DOHH2 (cell line): ENCODE data around the gene RIPPLY3.

Experiments
- H3F3A ChIP-seq: fragments of 200-600 bp; sonication (generic), shearing (Covaris generic); 2 replicates; pipeline ENCODE4 v1.6.0; 2016; ENCODE audit warnings: antibody characterized with exemption, mild to moderate bottlenecking; ENCODE audit not compliant: control insufficient read depth, insufficient read depth
- H3K27ac ChIP-seq: fragments of 200-600 bp; sonication (generic); 2 replicates; pipeline ENCODE4 v1.5.1; 2014; ENCODE audit warnings: low read depth, mild to moderate bottlenecking, low read length, moderate library complexity
- H3K27me3 ChIP-seq: fragments of 200-600 bp; sonication (generic); 2 replicates; pipeline ENCODE4 v1.6.1; 2014; ENCODE audit warnings: mild to moderate bottlenecking, low read length, mixed read lengths; ENCODE audit not compliant: control insufficient read depth
- H3K36me3 ChIP-seq: fragments of 200-600 bp; sonication (generic); 2 replicates; pipeline ENCODE4 v1.6.1; 2014; ENCODE audit warnings: mild to moderate bottlenecking, low read length, moderate library complexity, mixed read lengths; ENCODE audit not compliant: control insufficient read depth
- H3K4me1 ChIP-seq: fragments of 200-600 bp; sonication (generic); 2 replicates; pipeline ENCODE4 v1.6.1; 2014; ENCODE audit warnings: mild to moderate bottlenecking, low read length, mixed read lengths; ENCODE audit not compliant: control insufficient read depth
- H3K4me2 ChIP-seq: fragments of 200-600 bp; sonication (generic); 2 replicates; pipeline ENCODE4 v1.6.0; 2014; ENCODE audit warnings: mild to moderate bottlenecking, low read length, moderate library complexity
- H3K4me3 ChIP-seq: fragments of 200-600 bp; sonication (generic); 2 replicates; pipeline ENCODE4 v1.5.1; 2014; ENCODE audit warnings: mild to moderate bottlenecking, low read length, mixed read lengths
- H3K79me2 ChIP-seq: fragments of 200-600 bp; sonication (generic); 2 replicates; pipeline ENCODE4 v1.6.1; 2014; ENCODE audit warnings: mild to moderate bottlenecking, low read length, mixed read lengths; ENCODE audit not compliant: control insufficient read depth
- H3K9me2 ChIP-seq: fragments of 200-600 bp; sonication (generic); replicated peaks from 2 replicates; pipeline ENCODE4 v1.6.1; 2014; ENCODE audit warnings: mild to moderate bottlenecking, low read length, mixed read lengths; ENCODE audit not compliant: control insufficient read depth
- H3K9me3 ChIP-seq: fragments of 200-600 bp; sonication (generic); 2 replicates; pipeline ENCODE4 v1.6.1; 2014; ENCODE audit warnings: antibody characterized with exemption, low read length, mixed read lengths; ENCODE audit not compliant: control insufficient read depth, insufficient read depth
- H4K20me1 ChIP-seq: fragments of 200-600 bp; sonication (generic); 2 replicates; pipeline ENCODE4 v1.6.0; 2014; ENCODE audit warnings: low read depth, mild to moderate bottlenecking, antibody characterized with exemption, low read length, moderate library complexity; ENCODE audit not compliant: control insufficient read depth, insufficient read depth
- EZH2phosphoT487 ChIP-seq: fragments of 200-600 bp; sonication (generic); IDR thresholded peaks from 2 replicates; pipeline ENCODE4 v1.6.1; 2017; ENCODE audit warnings: borderline replicate concordance, mild to moderate bottlenecking, antibody characterized with exemption, low read length, moderate library complexity, mixed read lengths
- TF ChIP-seq, protein P1 (sequence below): fragments of 200-600 bp; sonication (generic); IDR thresholded peaks from one replicate; pipeline ENCODE4 v1.5.1; 2014; ENCODE audit warnings: antibody characterized with exemption, mild to moderate bottlenecking, low read depth, low read length; ENCODE audit not compliant: poor library complexity, severe bottlenecking

The RIPPLY3 gene

DNA sequence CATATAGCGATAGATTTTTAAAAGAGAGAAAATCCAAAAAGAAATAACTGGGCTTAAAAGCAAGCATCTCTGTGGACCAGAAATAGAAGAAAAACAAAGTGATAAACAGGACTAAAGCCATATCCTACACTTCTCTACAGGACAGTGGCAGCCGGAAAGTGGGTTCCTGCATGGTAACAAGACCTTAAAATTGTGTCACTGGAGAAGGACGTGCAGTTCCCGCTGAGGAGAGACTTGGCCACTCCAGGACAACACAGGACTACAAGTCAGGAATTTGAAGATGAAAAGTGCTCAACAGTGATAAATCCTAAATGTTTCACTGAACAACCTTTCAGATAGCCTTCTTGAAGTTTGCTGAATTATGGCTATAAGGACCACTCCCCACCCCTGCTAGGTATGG is 38.1 kb upstream of the RIPPLY3 start:
- Histone ChIP-seq H3K36me3 (no peaks in the 10 kb centered on the region), H3K4me3 (no peak overlapping the region), H4K20me1 (no peaks in the 10 kb centered on the region), H3K27me3 (no peaks in the 10 kb centered on the region), H3K4me2 (no peak overlapping the region), H3K27ac (no peak overlapping the region), H3F3A (peaks cover 21% of the 10 kb centered on the region), H3K79me2 (peaks cover 9% of the 10 kb centered on the region), H3K4me1 (peaks cover 24% of the 10 kb centered on the region), H3K9me3 (no peaks in the 10 kb centered on the region), H3K9me2 (no peaks in the 10 kb centered on the region)
- no peak for TF ChIP-seq EZH2phosphoT487
- TF ChIP-seq, protein P1, sequence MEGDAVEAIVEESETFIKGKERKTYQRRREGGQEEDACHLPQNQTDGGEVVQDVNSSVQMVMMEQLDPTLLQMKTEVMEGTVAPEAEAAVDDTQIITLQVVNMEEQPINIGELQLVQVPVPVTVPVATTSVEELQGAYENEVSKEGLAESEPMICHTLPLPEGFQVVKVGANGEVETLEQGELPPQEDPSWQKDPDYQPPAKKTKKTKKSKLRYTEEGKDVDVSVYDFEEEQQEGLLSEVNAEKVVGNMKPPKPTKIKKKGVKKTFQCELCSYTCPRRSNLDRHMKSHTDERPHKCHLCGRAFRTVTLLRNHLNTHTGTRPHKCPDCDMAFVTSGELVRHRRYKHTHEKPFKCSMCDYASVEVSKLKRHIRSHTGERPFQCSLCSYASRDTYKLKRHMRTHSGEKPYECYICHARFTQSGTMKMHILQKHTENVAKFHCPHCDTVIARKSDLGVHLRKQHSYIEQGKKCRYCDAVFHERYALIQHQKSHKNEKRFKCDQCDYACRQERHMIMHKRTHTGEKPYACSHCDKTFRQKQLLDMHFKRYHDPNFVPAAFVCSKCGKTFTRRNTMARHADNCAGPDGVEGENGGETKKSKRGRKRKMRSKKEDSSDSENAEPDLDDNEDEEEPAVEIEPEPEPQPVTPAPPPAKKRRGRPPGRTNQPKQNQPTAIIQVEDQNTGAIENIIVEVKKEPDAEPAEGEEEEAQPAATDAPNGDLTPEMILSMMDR = no peak

DNA sequence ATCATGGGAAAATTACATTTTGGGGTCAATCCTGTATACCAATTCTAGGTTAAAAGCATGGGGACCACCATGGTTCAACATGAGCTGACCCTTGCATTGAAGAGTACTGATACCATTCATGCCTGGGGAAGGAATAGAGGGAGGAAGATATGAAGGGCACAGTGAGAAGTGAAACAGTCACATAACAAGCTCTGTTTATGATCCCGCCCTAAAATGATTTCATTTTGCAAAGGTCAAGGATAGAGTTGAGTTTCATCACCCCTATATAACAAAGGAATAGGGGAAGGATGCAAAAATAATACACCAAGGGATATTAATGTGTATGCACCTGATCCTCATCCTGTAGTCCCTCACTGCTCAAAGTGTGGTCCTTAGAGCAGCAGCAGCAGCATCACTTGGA is 37.5 kb upstream of the RIPPLY3 start:
- peaks cover 24% of the 10 kb centered on the region for H3K4me1 ChIP-seq
- H3K36me3 ChIP-seq = no peaks in the 10 kb centered on the region
- peaks cover 21% of the 10 kb centered on the region for H3F3A ChIP-seq
- no peaks in the 10 kb centered on the region for H3K27me3 ChIP-seq
- peaks cover 9% of the 10 kb centered on the region for H3K79me2 ChIP-seq
- H3K9me3 ChIP-seq = no peaks in the 10 kb centered on the region
- no peak for TF ChIP-seq EZH2phosphoT487
- TF ChIP-seq, protein P1 = no peak
- H3K9me2 ChIP-seq = no peaks in the 10 kb centered on the region
- H3K4me2 ChIP-seq = no peak overlapping the region
- H3K4me3 ChIP-seq = no peak overlapping the region
- H3K27ac ChIP-seq = no peak overlapping the region
- no peaks in the 10 kb centered on the region for H4K20me1 ChIP-seq

DNA sequence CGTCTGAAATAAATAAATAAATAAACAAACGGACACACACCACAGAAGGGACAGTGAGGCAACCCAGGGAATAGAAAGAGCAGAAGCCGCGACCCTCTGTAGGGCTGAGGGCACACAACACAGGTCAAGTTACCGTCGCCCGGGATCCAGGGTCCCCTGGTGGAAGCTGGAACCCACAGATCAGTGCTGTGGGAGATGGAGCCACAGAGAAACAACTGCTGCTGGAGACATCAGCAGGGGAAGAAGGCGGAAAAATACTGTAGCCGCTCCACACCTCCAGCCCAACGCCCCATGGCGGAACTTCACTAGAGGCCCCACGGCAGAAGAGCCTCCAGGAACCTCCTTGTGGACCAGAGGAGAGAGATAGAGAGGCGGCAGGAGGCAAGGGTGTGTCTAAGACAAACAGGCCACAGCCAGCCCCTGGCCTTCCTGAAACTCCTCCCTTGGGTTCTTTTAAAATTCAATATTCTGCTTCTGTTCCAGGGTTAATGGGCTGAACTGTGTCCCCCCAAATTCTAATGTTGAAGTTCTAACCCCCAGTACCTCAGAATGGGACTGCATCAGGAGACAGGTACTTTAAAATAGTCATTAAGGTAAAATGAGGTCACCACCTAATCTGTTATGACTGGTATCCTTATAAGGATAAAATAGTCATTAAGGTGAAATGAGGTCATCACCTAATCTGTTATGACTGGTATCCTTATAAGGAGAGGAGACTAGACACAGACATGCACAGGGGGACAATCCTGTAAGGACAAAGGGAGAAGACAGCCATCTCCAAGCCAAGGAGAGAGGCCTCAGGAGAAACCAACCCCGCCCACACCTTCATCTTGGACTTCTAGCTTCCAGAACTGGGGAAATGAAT is 32.3 kb upstream of the RIPPLY3 start:
- no peaks in the 10 kb centered on the region for H3K9me2 ChIP-seq
- no peak for TF ChIP-seq EZH2phosphoT487
- TF ChIP-seq, protein P1 = no peak
- no peak overlapping the region for H3K4me2 ChIP-seq
- no peaks in the 10 kb centered on the region for H3K79me2 ChIP-seq
- no peaks in the 10 kb centered on the region for H3K27me3 ChIP-seq
- H3K4me3 ChIP-seq = no peak overlapping the region
- H3K36me3 ChIP-seq = no peaks in the 10 kb centered on the region
- H3K9me3 ChIP-seq = no peaks in the 10 kb centered on the region
- peaks cover 13% of the 10 kb centered on the region for H3K4me1 ChIP-seq
- no peak overlapping the region for H3K27ac ChIP-seq
- no peaks in the 10 kb centered on the region for H4K20me1 ChIP-seq
- H3F3A ChIP-seq = no peaks in the 10 kb centered on the region
